Measurements from ENCODE around the gene CATSPERD. TPM values are rescaled to one million over a fixed set of nuclear protein-coding genes. Genes with fewer than 3 reads are reported as not detected.

Gene CATSPERD
- polyA plus RNA-seq, 1 donor (not counting 4 experiments of a cell fraction or from before 2014, with no cell fraction given): not detected

DNA sequence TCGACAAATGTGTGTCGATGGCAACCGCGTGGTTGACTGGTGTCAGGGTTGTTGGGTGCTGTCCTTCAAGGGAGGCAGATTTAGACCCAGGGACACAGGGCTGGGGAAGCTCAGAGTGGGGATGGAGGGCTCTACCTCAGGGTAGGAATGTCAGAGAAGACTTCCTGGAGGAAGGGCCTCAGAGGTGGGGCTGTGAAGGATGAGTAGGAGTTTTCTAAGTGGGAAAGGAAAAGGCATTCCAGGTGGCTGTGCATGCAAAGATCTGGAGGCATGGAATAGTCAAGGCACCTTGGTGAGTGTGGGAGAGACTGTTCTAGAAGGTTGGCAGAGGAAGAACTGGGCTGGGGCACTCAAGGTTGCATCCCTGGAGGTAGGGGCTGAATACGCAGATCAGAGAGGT, 86.5 kb downstream of the CATSPERD start:
- H3K9ac ChIP-seq (ENCODE audit: control insufficient read depth, extremely low read depth, insufficient read depth, low read length): no peak overlapping the region
- no peaks in the 10 kb centered on the region for H3K79me2 ChIP-seq (ENCODE audit: control insufficient read depth, insufficient read depth, low read length)
- no peak for DNase-seq (ENCODE audit: low read depth, low spot score)
- H3K9me3 ChIP-seq (ENCODE audit: control insufficient read depth, low read depth, low read length): no peaks in the 10 kb centered on the region
- FAIRE-seq: no peak
- TF ChIP-seq, protein P1, sequence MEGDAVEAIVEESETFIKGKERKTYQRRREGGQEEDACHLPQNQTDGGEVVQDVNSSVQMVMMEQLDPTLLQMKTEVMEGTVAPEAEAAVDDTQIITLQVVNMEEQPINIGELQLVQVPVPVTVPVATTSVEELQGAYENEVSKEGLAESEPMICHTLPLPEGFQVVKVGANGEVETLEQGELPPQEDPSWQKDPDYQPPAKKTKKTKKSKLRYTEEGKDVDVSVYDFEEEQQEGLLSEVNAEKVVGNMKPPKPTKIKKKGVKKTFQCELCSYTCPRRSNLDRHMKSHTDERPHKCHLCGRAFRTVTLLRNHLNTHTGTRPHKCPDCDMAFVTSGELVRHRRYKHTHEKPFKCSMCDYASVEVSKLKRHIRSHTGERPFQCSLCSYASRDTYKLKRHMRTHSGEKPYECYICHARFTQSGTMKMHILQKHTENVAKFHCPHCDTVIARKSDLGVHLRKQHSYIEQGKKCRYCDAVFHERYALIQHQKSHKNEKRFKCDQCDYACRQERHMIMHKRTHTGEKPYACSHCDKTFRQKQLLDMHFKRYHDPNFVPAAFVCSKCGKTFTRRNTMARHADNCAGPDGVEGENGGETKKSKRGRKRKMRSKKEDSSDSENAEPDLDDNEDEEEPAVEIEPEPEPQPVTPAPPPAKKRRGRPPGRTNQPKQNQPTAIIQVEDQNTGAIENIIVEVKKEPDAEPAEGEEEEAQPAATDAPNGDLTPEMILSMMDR (optimal IDR thresholded peaks at IDR 0.05 in 1 of 3, IDR thresholded peaks at IDR 0.05 in 1 of 3, conservative IDR thresholded peaks at IDR 0.05 in 1 of 3; ENCODE audit: extremely low read depth in 1 of 3, insufficient read depth in 2 of 3, low read length in 3 of 3): no peak
- TF ChIP-seq EZH2 (IDR thresholded peaks at IDR 0.05; ENCODE audit: low read length): no peak
- H3K4me3 ChIP-seq (ENCODE audit: control insufficient read depth in 2 of 3, extremely low read depth in 1 of 3, insufficient read depth in 2 of 3, low read depth in 1 of 3, low read length in 3 of 3): no peak overlapping the region
- peaks cover 2% of the 10 kb centered on the region for H4K20me1 ChIP-seq (ENCODE audit: control insufficient read depth, extremely low read depth, insufficient read depth, low read length)
- H2AFZ ChIP-seq (ENCODE audit: control insufficient read depth, low read length): no peak overlapping the region
- H3K4me2 ChIP-seq (ENCODE audit: control insufficient read depth, extremely low read depth, insufficient read depth, low read depth, low read length): no peak overlapping the region
- no peaks in the 10 kb centered on the region for H3K36me3 ChIP-seq (ENCODE audit: control insufficient read depth in 2 of 2, extremely low read depth in 1 of 2, insufficient read depth in 2 of 2, low read length in 2 of 2)
- H3K9me1 ChIP-seq (ENCODE audit: control insufficient read depth, extremely low read depth, insufficient read depth, low read length): no peaks in the 10 kb centered on the region
- peaks cover 27% of the 10 kb centered on the region for H3K27me3 ChIP-seq (ENCODE audit: control insufficient read depth, extremely low read depth, insufficient read depth, low read length)
- H3K4me1 ChIP-seq (ENCODE audit: control insufficient read depth, extremely low read depth, insufficient read depth, low read length): peaks cover 7% of the 10 kb centered on the region
- no peak overlapping the region for H3K27ac ChIP-seq (ENCODE audit: control insufficient read depth, insufficient read depth, low read length)
- dilution Hi-C loops (cut with MboI; ENCODE audit: extremely low pct_ligation_motif_present, low sequenced_read_pairs): no loop called here

DNA sequence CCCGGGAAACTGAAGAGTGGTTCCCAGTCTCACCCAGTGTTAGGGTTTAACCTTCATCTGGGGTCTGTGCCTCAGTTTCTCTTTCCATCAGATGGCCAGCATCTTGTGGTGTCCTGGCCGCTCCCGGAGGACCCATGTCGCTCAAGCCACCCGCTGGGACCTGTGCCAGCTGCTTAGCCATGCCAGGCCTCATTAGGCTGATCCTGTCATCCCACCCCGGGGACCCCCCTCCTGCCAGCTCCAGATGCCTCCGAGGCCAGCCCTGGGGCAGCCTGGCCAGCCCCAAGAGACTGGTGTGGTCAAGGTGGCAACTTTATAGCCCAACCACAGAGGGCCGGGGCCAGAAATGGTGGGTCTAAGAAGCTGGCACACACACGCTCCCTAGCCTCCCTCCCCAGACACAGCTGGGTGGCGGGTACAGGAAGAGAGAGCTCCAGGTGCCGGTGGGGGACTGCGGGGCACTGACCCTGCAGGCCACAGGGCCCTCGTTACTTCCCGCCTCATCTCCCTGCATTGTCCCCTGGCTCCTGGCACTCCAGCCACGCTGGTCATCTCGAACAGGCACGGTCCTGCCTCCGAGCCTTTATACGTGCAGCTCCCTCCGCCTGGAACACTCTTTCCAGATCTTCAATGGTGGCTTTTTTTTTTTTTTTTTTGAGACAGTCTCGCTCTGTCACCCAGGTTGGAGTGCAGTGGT, 87.8 kb downstream of the CATSPERD start:
- H3K79me2 ChIP-seq (ENCODE audit: control insufficient read depth, insufficient read depth, low read length): no peaks in the 10 kb centered on the region
- H4K20me1 ChIP-seq (ENCODE audit: control insufficient read depth, extremely low read depth, insufficient read depth, low read length): peaks cover 2% of the 10 kb centered on the region
- H3K9ac ChIP-seq (ENCODE audit: control insufficient read depth, extremely low read depth, insufficient read depth, low read length): no peak overlapping the region
- DNase-seq (ENCODE audit: low read depth, low spot score) (no peak), FAIRE-seq (no peak)
- no peaks in the 10 kb centered on the region for H3K36me3 ChIP-seq (ENCODE audit: control insufficient read depth in 2 of 2, extremely low read depth in 1 of 2, insufficient read depth in 2 of 2, low read length in 2 of 2)
- no peak overlapping the region for H3K4me2 ChIP-seq (ENCODE audit: control insufficient read depth, extremely low read depth, insufficient read depth, low read depth, low read length)
- H3K9me3 ChIP-seq (ENCODE audit: control insufficient read depth, low read depth, low read length): no peaks in the 10 kb centered on the region
- no peak overlapping the region for H3K27ac ChIP-seq (ENCODE audit: control insufficient read depth, insufficient read depth, low read length)
- peaks cover 27% of the 10 kb centered on the region for H3K27me3 ChIP-seq (ENCODE audit: control insufficient read depth, extremely low read depth, insufficient read depth, low read length)
- no peak overlapping the region for H2AFZ ChIP-seq (ENCODE audit: control insufficient read depth, low read length)
- dilution Hi-C loops (cut with MboI; ENCODE audit: extremely low pct_ligation_motif_present, low sequenced_read_pairs): no loop called here
- H3K4me1 ChIP-seq (ENCODE audit: control insufficient read depth, extremely low read depth, insufficient read depth, low read length): peaks cover 6% of the 10 kb centered on the region
- TF ChIP-seq EZH2 (IDR thresholded peaks at IDR 0.05; ENCODE audit: low read length): no peak
- TF ChIP-seq, protein P1 (optimal IDR thresholded peaks at IDR 0.05 in 1 of 3, IDR thresholded peaks at IDR 0.05 in 1 of 3, conservative IDR thresholded peaks at IDR 0.05 in 1 of 3; ENCODE audit: extremely low read depth in 1 of 3, insufficient read depth in 2 of 3, low read length in 3 of 3): no peak
- no peak overlapping the region for H3K4me3 ChIP-seq (ENCODE audit: control insufficient read depth in 2 of 3, extremely low read depth in 1 of 3, insufficient read depth in 2 of 3, low read depth in 1 of 3, low read length in 3 of 3)
- H3K9me1 ChIP-seq (ENCODE audit: control insufficient read depth, extremely low read depth, insufficient read depth, low read length): no peaks in the 10 kb centered on the region
